IMR-90 (cell line): ENCODE measurements around the gene IL18. TPM values are rescaled to one million over a fixed set of nuclear protein-coding genes. Genes with fewer than 3 reads are reported as not detected.

Experiments used
- ATAC-seq: fragments of 200-7000 bp; cut with Tn5 transposase; 2 replicates; pipeline ENCODE4 v1.9.1; 2020; ENCODE audit warnings: low read depth, mild to moderate bottlenecking, moderate library complexity
- BruUV-seq: library from RNA; stranded (reverse); fragments of 400-500 nt; replicated peaks from 2 replicates; lab custom pipeline; 2021; lab: Mats Ljungman, UMichigan
- CTCF ChIA-PET: fragments of 300-600 bp; formaldehyde crosslinking; extraction: SDS; loops from one replicate; lab custom pipeline; 2021; ENCODE audit warnings: antibody characterized with exemption; lab: Yijun Ruan, JAX
- POLR2A ChIA-PET: fragments of 300-600 bp; sonication (Branson Sonifier 250); formaldehyde crosslinking; loops from one replicate; lab custom pipeline; 2022; ENCODE audit warnings: antibody characterized with exemption; ENCODE audit not compliant: unreplicated experiment; lab: Charles Lee
- DNase-seq: peaks from one replicate; pipeline ENCODE4 v3.0.0; 2013
- H2AFZ ChIP-seq: replicated peaks from 2 replicates; pipeline ENCODE3; 2013; ENCODE audit warnings: low read length, mild to moderate bottlenecking; ENCODE audit not compliant: poor library complexity
- H2AK5ac ChIP-seq: 2 replicates; pipeline ENCODE4 v1.6.1; 2013; ENCODE audit warnings: low read depth, low read length, inconsistent platforms
- H2AK9ac ChIP-seq: replicated peaks from 2 replicates; pipeline ENCODE3; 2013; ENCODE audit warnings: mild to moderate bottlenecking, low read depth, low read length, moderate library complexity; ENCODE audit not compliant: poor library complexity
- H2BK120ac ChIP-seq: 2 replicates; pipeline ENCODE4 v1.6.1; 2013; ENCODE audit warnings: low read depth, low read length, inconsistent platforms
- H2BK15ac ChIP-seq: 3 replicates; pipeline ENCODE4 v1.6.1; 2013; ENCODE audit warnings: low read depth, low read length, inconsistent platforms
- H2BK20ac ChIP-seq: 2 replicates; pipeline ENCODE4 v1.6.1; 2013; ENCODE audit warnings: low read depth, mild to moderate bottlenecking, inconsistent platforms, low read length, moderate library complexity
- H2BK5ac ChIP-seq: 2 replicates; pipeline ENCODE4 v1.6.1; 2013; ENCODE audit warnings: mild to moderate bottlenecking, low read depth, low read length, inconsistent platforms; ENCODE audit not compliant: poor library complexity, severe bottlenecking
- H3K14ac ChIP-seq: replicated peaks from 2 replicates; pipeline ENCODE4 v1.6.1; 2013; ENCODE audit warnings: low read depth, low read length, inconsistent platforms
- H3K18ac ChIP-seq: 2 replicates; pipeline ENCODE4 v1.6.1; 2013; ENCODE audit warnings: low read depth, low read length, control low read depth
- H3K23ac ChIP-seq: 2 replicates; pipeline ENCODE4 v1.6.1; 2013; ENCODE audit warnings: low read depth, low read length, inconsistent platforms
- H3K27ac ChIP-seq: 2 replicates; pipeline ENCODE4 v1.5.1; 2013; ENCODE audit warnings: mild to moderate bottlenecking, control low read depth, low read length; ENCODE audit not compliant: insufficient read depth
- H3K27me3 ChIP-seq: 2 replicates; pipeline ENCODE4 v1.6.1; 2013; ENCODE audit warnings: low read length; ENCODE audit not compliant: control insufficient read depth, insufficient read depth
- H3K36me3 ChIP-seq: 2 replicates; pipeline ENCODE4 v1.6.1; 2013; ENCODE audit warnings: low read length, mixed read lengths; ENCODE audit not compliant: control insufficient read depth, insufficient read depth
- H3K4ac ChIP-seq: 2 replicates; pipeline ENCODE4 v1.6.1; 2013; ENCODE audit warnings: low read depth, low read length, inconsistent platforms
- H3K4me1 ChIP-seq: 2 replicates; pipeline ENCODE4 v1.6.1; 2013; ENCODE audit warnings: low read length, mixed read lengths; ENCODE audit not compliant: control insufficient read depth, insufficient read depth
- H3K4me2 ChIP-seq: 2 replicates; pipeline ENCODE4 v1.6.1; 2013; ENCODE audit warnings: low read depth, mild to moderate bottlenecking, control low read depth, low read length, moderate library complexity
- H3K4me3 ChIP-seq: 2 replicates; pipeline ENCODE4 v1.5.1; 2013; ENCODE audit warnings: low read depth, mild to moderate bottlenecking, control low read depth, low read length, moderate library complexity; ENCODE audit not compliant: insufficient read depth
- H3K56ac ChIP-seq: 2 replicates; pipeline ENCODE4 v1.6.1; 2013; ENCODE audit warnings: low read length, inconsistent platforms; ENCODE audit not compliant: insufficient read depth; ENCODE audit errors: extremely low read depth
- H3K79me1 ChIP-seq, 2 experiments: 2 replicates each; pipeline ENCODE4 v1.6.1; 2013; ENCODE audit warnings: low read length in 2 of 2, inconsistent platforms in 1 of 2, low read depth in 1 of 2
- H3K9ac ChIP-seq: 2 replicates; pipeline ENCODE4 v1.6.1; 2013; ENCODE audit warnings: low read depth, low read length, control low read depth
- H3K9me1 ChIP-seq: 2 replicates; pipeline ENCODE4 v1.6.1; 2013; ENCODE audit warnings: low read length, inconsistent platforms; ENCODE audit not compliant: insufficient read depth
- H3K9me3 ChIP-seq: 2 replicates; pipeline ENCODE4 v1.6.1; 2013; ENCODE audit warnings: low read length; ENCODE audit not compliant: control insufficient read depth, insufficient read depth
- H4K20me1 ChIP-seq: 2 replicates; pipeline ENCODE4 v1.6.1; 2013; ENCODE audit warnings: low read length, inconsistent platforms; ENCODE audit not compliant: insufficient read depth
- H4K5ac ChIP-seq: 2 replicates; pipeline ENCODE4 v1.6.1; 2013; ENCODE audit warnings: mild to moderate bottlenecking, low read depth, low read length, control low read depth
- H4K8ac ChIP-seq, 2 experiments: 2 replicates each; pipeline ENCODE4 v1.6.1; 2013; ENCODE audit warnings: low read depth in 2 of 2, low read length in 2 of 2, control low read depth in 1 of 2, inconsistent platforms in 1 of 2
- H4K91ac ChIP-seq: 2 replicates; pipeline ENCODE4 v1.6.1; 2013; ENCODE audit warnings: low read depth, low read length, inconsistent platforms; ENCODE audit not compliant: insufficient read depth
- BHLHE40 ChIP-seq: fragments of 150-350 bp; IDR thresholded peaks from 2 replicates; pipeline ENCODE4 v1.6.1; 2016; ENCODE audit warnings: mild to moderate bottlenecking, low read depth, low read length
- CEBPB ChIP-seq: IDR thresholded peaks from 2 replicates; pipeline ENCODE4 v1.6.1; 2012; ENCODE audit warnings: low read depth, low read length, improper control_type of control experiment
- FOS ChIP-seq: fragments of 150-350 bp; IDR thresholded peaks from 2 replicates; pipeline ENCODE4 v1.6.1; 2016; ENCODE audit warnings: low read depth, low read length
- MAFK ChIP-seq: IDR thresholded peaks from 2 replicates; pipeline ENCODE4 v1.6.1; 2012; ENCODE audit warnings: low read depth, low read length, improper control_type of control experiment
- MXI1 ChIP-seq: IDR thresholded peaks from 2 replicates; pipeline ENCODE4 v1.6.1; 2012; ENCODE audit warnings: low read depth, mild to moderate bottlenecking, low read length, moderate library complexity, borderline replicate concordance
- NFE2L2 ChIP-seq: fragments of 150-350 bp; IDR thresholded peaks from 2 replicates; pipeline ENCODE4 v1.6.1; 2016; ENCODE audit warnings: low read depth, mild to moderate bottlenecking, low read length
- POLR2A ChIP-seq: IDR thresholded peaks from 2 replicates; pipeline ENCODE4 v1.6.1; 2012; ENCODE audit warnings: mild to moderate bottlenecking, low read depth, low read length
- WGBS, 2 experiments: methylation state at CpG; one replicate each; pipeline versions ENCODE4 v1.1.5 to v1.1.7; 2013; ENCODE audit warnings: missing lambda C conversion rate in 2 of 2; ENCODE audit not compliant: insufficient read length in 1 of 2; ENCODE audit errors: extremely low coverage in 2 of 2; 5-methylcytosine and 5-hydroxymethylcytosine counted together
- dilution Hi-C: fragments of 300-500 bp; cut with HindIII; formaldehyde crosslinking; loops from one replicate; pipeline ENCODE4 v1.14.3; 2018; ENCODE audit warnings: low sequenced_read_pairs; ENCODE audit not compliant: unreplicated experiment
- in situ Hi-C: fragments of 300-500 bp; cut with MboI; formaldehyde crosslinking; loops from 3 replicates; pipeline ENCODE4 v1.14.3; 2019; ENCODE audit warnings: low sequenced_read_pairs, inconsistent platforms, mixed read lengths
- intact Hi-C: fragments of 100-400 bp; cut with micrococcal nuclease; formaldehyde crosslinking; loops from 2 replicates; pipeline ENCODE4 v1.10.0; 2022
- polyA plus RNA-seq, 3 experiments: library from polyadenylated mRNA; depleted of rRNA; stranded (reverse); fragments of >200 nt; gene quantifications; 2 replicates each; pipeline ENCODE4 v1.2.3, GENCODE V29; 2012; ENCODE audit warnings: low replicate concordance in 1 of 3
- total RNA-seq: library from RNA; depleted of rRNA; stranded (reverse); fragments of >200 nt; gene quantifications from 2 replicates; pipeline ENCODE4 v1.2.3, GENCODE V29; 2012
- TF ChIP-seq, protein P1 (sequence below): fragments of 150-350 bp; IDR thresholded peaks from 2 replicates; pipeline ENCODE4 v1.6.1; 2016; ENCODE audit warnings: low read depth, mild to moderate bottlenecking, low read length, moderate library complexity, borderline replicate concordance

The IL18 gene
- total and polyA plus RNA-seq, 2 of the 4 experiments (the other 2 are of a cell fraction), result 0.54 to 0.96 TPM

DNA sequence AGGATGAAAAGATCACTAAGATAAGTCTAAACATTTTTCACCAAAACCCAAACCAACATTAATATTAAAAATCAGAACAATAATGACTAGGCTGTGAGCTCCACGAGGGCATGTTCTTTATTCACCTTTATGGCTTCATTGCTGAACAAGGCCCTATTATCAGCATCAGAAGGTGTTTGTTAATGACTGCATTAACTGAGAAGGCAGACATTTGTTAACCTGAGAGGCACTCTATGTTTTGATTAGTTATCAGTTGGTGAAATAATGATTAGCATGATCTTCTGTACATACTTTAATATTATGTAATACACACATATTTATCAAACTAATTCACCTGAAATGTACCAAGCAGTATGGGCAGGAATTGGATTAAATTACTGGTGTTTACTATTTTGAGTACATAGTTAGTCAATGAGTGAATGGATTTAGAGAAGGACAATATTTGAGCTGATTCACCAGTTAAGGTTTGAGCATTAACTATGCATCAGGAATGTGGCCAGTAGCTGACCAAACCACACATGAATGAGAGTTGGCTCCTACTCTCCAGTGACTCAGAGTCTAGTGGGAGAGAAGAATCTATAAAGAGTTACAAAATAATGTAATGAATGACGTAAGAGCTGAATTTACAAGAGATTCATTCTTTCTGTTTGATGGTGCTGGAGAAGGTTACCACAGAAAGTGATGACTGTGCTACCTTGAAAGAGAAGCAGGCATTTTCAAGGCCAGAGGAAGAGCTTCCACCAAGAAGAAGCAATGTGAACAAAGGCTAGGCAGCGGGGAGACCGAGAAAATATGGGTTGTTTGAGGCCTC, 6.7 kb downstream of the IL18 start:
- ATAC-seq (peak; percentile 98), DNase-seq (peak; percentile 100)
- H3K9me3 ChIP-seq, result no peaks in the 10 kb centered on the region
- H3K18ac ChIP-seq, result peak overlapping the region; percentile 72; the same call in 1 of the 2 replicates
- H3K79me1 ChIP-seq, result no peaks in the 10 kb centered on the region
- no TSS peak for BruUV-seq
- H3K9me1 ChIP-seq, result peaks cover 6% of the 10 kb centered on the region; the same call in 1 of the 2 replicates
- 0 out of 4 replicates have a peak overlapping the region, but pooled peaks of 1 of the 2 experiments have one; percentile 32 for H4K8ac ChIP-seq
- H3K4me1 ChIP-seq, result peaks cover 9% of the 10 kb centered on the region
- H3K36me3 ChIP-seq, result no peaks in the 10 kb centered on the region
- peak overlapping the region; percentile 26; the same call in 1 of the 2 replicates for H3K4ac ChIP-seq
- ChIA-PET POLR2A (no interaction called here), CTCF (interaction anchor here (0.6 to 0.9 kb wide), 4 partner anchors 35 to 1643 kb away, joined by 3 to 8 read pairs (median 4); no protein-coding TSS in a partner anchor)
- H2BK120ac ChIP-seq, result peak overlapping the region; percentile 69
- H3K4me3 ChIP-seq, result no peak overlapping the region
- no peak overlapping the region for H2AK9ac ChIP-seq
- H3K4me2 ChIP-seq, result peak overlapping the region; percentile 71; the same call in 1 of the 2 replicates
- WGBS, 2 experiments, result no CpG with 5 or more reads among the region's 4 CpGs
- 0 out of 2 replicates have a peak overlapping the region, but pooled peaks have one; percentile 27 for H4K91ac ChIP-seq
- intact Hi-C loops (loop anchor here (5.0 kb wide), 1 partner anchor 35 kb away; no protein-coding TSS in a partner anchor), dilution Hi-C loops (no loop called here), in situ Hi-C loops (no loop called here)
- H2BK15ac ChIP-seq, result 0 out of 3 replicates have a peak overlapping the region, but pooled peaks have one; percentile 6
- peak overlapping the region; percentile 22 for H3K56ac ChIP-seq
- peak overlapping the region; percentile 85 for H2BK5ac ChIP-seq
- H4K5ac ChIP-seq, result no peak overlapping the region
- peak overlapping the region; percentile 33; the same call in 1 of the 2 replicates for H2AK5ac ChIP-seq
- no peak overlapping the region for H3K23ac ChIP-seq
- H2AFZ ChIP-seq, result no peak overlapping the region
- H3K27me3 ChIP-seq, result no peaks in the 10 kb centered on the region
- peak overlapping the region; percentile 65; the same call in 1 of the 2 replicates for H2BK20ac ChIP-seq
- H3K9ac ChIP-seq, result no peak overlapping the region
- TF ChIP-seq BHLHE40 (0 out of 2 replicates have a peak, but pooled peaks have one; percentile 43), POLR2A (no peak), CEBPB (peak; percentile 94), NFE2L2 (peak; percentile 57; the same call in 1 of the 2 replicates), MXI1 (no peak), MAFK (peak; percentile 92), FOS (peak; percentile 96)
- TF ChIP-seq, protein P1, sequence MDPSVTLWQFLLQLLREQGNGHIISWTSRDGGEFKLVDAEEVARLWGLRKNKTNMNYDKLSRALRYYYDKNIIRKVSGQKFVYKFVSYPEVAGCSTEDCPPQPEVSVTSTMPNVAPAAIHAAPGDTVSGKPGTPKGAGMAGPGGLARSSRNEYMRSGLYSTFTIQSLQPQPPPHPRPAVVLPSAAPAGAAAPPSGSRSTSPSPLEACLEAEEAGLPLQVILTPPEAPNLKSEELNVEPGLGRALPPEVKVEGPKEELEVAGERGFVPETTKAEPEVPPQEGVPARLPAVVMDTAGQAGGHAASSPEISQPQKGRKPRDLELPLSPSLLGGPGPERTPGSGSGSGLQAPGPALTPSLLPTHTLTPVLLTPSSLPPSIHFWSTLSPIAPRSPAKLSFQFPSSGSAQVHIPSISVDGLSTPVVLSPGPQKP, result no peak
- H3K27ac ChIP-seq, result peak overlapping the region; percentile 62
- H4K20me1 ChIP-seq, result no peaks in the 10 kb centered on the region; the same call in 1 of the 2 replicates
- no peak overlapping the region for H3K14ac ChIP-seq
